Measurements from ENCODE around the gene PMF1.
"Not testable (repeated sequence)": the region's sequence is repeated elsewhere in the genome, so short reads cannot be mapped to it uniquely, and the experiment has no call there.

PMF1 gene, protein sequence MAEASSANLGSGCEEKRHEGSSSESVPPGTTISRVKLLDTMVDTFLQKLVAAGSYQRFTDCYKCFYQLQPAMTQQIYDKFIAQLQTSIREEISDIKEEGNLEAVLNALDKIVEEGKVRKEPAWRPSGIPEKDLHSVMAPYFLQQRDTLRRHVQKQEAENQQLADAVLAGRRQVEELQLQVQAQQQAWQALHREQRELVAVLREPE

DNA sequence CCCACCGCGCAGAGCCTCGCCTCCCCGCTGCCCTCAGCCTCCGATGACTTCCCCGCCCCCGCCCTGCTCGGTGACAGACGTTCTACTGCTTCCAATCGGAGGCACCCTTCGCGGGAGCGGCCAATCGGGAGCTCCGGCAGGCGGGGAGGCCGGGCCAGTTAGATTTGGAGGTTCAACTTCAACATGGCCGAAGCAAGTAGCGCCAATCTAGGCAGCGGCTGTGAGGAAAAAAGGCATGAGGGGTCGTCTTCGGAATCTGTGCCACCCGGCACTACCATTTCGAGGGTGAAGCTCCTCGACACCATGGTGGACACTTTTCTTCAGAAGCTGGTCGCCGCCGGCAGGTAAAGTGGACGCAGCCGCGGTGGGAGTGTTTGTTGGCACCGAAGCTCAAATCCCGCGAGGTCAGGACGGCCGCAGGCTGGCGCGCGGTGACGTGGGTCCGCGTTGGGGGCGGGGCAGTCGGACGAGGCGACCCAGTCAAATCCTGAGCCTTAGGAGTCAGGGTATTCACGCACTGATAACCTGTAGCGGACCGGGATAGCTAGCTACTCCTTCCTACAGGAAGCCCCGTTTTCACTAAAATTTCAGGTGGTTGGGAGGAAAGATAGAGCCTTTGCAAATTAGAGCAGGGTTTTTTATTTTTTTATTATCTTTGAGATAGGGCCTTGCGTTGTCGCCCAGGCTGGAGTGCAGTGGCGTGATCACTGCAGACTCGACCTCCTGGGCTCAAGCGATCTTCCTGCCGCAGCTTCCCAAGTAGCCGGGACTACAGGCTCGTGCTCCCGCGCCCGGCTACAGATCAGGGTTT lies at the start of gene PMF1:
Gene PMF1, plus strand, starts transcription at position 175 of the 811 bp plus-strand sequence. Its CDS starts 9 bp downstream, at position 184.
- DNase-seq, result peak; percentile 95

- DNase-seq, result no peak
These were observed 49.1 kb upstream of the PMF1 start for GRCh38 chr1:156163712-156164111.

DNA sequence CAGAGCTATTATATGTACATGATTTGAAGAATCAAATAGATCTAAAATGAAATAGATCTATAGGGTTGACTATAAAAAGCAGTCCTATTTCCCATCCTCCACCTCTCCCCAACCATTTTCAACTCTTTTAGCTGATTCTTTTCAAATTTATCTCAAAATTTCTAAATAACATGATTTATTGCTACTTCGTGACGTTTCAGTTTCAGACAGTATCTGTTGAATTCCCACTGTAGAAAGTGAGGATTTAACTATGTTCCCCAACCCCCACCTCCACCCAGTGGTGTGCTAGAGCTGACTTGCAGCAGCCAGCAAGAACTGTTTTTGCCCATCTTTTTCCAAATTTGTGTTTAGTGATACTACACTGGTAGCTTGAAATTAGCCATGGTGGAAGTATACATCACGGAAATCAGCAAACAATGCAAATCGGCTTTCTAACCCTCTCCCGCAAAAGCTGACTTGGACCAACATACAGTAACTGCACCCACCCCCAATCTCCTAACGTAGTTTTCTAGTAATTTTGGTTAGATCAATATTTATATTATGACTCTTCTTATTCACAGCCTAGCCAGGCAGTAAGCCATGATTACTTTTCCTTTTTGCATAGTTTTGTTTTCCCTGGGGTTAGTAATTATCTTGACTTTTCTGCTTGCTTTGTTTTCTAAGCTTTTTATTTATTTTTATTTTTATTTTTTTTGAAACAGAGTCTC lies 48.5 kb upstream of the PMF1 start:
- no peak for DNase-seq

GRCh38 chr1:156165083-156165482 lies 47.7 kb upstream of the PMF1 start:
- DNase-seq, result peak; percentile 39

- DNase-seq, result no peak
These were observed 45.3 kb upstream of the PMF1 start for GRCh38 chr1:156167536-156167935.

DNA sequence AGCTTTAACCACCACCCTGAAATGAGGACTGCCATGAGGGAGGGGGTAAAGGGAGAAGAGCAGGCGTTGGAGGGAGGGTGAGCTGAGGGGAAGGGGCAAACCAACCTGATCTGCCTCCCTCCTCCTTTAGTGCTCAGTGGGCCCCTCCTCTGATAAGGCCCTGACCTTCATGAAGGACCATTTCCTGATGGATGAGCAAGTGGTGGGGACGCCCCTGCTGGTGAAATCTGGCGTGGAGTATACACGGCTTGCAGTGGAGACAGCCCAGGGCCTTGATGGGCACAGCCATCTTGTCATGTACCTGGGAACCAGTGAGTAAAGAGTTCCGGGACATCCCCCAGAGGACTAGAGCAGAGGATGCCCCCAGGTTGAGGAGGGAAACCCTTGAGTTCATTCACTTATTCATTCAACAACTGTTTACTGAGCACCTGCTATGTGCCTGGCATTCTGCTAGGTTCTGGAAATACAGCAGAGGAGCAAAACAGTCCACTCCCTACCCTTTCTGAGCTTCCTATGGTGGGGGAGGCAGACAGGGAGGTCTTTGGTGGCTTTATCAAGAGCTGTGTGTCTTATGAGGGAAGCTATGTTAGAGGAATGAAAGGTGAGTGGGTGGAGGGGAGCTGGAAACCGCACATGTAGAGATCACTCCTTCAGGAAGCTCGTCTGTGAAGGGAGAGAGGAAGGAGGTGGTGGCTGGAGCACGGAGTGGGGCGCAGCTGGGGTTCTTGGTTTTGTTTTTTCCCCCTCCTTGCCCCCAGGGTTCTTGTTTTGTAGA lies 39.9 kb upstream of the PMF1 start:
- no peak for DNase-seq

DNA sequence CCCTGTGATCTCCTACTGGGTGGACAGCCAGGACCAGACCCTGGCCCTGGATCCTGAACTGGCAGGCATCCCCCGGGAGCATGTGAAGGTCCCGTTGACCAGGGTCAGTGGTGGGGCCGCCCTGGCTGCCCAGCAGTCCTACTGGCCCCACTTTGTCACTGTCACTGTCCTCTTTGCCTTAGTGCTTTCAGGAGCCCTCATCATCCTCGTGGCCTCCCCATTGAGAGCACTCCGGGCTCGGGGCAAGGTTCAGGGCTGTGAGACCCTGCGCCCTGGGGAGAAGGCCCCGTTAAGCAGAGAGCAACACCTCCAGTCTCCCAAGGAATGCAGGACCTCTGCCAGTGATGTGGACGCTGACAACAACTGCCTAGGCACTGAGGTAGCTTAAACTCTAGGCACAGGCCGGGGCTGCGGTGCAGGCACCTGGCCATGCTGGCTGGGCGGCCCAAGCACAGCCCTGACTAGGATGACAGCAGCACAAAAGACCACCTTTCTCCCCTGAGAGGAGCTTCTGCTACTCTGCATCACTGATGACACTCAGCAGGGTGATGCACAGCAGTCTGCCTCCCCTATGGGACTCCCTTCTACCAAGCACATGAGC lies 36.1 kb upstream of the PMF1 start:
- no peak for DNase-seq

DNA sequence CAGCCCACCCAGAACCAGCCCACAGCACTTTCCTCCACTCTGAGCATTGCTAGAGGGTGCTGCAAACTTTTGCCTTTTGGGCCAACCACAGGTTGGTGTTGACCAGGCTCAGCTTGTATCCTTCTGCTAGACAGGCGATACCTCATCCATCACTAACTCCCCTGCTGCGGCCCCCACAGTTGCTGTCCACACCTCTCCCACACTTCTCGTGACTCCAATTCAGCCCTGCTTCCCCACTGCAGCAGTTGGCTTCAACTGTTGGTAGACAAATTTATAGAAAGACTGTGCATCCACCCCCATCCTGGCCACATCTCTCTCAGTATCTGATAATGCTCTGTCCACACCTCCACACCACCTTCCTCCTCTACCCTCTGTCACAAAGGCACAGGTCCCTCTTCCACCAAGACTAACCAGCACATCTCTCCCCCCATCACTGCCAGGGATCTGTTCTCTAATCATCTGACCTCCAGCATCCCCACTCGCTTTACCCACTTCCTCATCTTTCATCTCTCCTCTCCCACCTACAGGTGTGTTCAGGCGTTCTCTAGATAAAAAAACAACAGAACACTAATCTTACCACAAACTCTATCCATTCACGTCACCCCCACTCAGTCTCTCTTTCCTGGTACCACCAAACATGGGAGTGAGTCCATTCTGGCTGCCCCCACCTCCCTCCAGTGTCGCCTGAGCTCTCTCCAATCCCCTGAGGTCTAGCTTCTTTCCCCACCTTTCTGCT lies 34.7 kb upstream of the PMF1 start:
- no peak for DNase-seq

- DNase-seq, result no peak
These were observed 32.3 kb upstream of the PMF1 start for GRCh38 chr1:156180471-156180870.

DNA sequence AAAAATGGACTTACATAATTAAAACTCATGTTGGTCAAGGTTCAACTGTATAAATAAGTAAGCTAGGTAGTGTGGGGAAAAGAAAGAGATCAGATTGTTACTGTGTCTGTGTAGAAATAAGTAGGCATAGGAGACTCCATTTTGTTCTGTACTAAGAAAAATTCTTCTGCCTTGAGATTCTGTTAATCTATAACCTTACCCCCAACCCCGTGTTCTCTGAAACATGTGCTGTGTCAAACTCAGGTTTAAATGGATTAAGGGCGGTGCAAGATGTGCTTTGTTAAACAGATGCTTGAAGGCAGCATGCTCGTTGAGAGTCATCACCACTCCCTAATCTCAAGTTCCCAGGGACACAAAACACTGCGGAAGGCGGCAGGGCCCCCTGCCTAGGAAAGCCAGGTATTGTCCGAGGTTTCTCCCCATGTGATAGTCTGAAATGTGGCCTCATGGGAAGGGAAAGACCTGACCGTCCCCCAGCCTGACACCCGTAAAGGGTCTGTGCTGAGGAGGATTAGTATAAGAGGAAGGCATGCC lies 31.3 kb upstream of the PMF1 start:
- not testable (repeated sequence) for DNase-seq

DNA sequence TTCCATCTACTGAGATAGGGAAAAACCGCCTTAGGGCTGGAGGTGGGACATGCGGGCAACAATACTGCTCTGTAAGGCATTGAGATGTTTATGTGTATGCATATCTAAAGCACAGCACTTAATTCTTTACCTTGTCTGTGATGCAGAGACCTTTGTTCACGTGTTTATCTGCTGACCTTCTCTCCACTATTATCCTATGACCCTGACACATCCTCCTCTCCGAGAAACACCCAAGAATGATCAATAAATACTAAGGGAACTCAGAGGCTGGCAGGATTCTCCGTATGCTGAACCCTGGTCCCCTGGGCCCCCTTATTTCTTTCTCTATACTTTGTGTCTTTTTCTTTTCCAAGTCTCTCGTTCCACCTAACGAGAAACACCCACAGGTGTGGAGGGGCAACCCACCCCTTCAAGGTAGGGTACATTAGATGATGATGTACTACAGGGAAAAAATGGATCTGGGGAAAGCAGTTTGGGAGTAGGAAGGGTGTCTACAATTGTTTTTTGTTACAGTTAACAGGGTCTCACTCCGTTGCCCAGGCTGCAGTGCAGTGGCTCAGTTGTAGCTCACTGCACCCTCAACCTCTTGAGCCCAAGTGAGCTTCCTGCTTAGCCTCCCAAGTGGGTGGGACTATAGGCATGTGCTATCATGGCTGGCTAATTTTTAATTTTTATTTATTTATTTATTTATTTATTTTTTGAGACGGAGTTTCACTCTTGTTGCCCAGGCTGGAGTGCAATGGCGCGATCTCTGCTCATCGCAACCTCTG lies 30.6 kb upstream of the PMF1 start:
- not testable (repeated sequence) for DNase-seq

DNA sequence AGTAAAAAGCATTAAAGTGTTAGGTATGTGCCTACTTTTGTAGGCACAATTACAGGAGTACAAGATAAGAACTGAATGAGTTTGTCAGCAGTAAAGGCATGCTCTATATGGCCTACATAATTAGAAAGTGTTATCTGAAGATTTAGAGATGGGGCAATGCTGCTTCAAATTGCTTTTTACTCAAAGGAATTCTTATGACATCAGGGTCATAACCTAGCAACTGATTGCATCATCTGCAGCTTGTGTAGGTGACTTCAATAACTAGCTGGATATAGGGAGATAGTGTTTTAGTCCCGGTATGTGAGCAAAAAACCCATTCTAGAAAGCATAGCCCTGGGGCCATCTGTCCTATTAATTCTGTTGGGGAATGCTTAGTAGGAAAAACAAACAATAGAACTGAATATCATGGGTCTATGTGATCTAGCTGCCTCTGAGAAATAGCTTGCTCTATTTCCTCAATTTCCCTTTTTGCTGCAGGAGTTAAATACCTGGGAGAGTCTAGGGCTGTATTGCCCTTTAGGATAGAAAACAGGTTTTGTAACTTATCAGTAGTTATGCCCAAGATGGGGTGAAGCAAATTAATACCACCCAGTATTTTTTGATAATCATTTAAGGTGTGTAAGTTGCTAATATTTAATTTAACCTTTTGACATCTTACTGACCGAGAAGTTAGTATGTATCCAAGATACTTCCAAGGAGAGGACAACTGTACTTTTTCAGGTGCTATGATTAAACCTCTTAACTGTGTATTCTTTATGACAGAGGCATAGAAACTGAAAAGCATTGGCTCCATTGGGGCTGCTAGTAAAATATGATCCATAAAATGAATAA lies 26.2 kb upstream of the PMF1 start:
- DNase-seq, result not testable (repeated sequence)

- not testable (repeated sequence) for DNase-seq
These were observed 22.5 kb upstream of the PMF1 start for GRCh38 chr1:156190265-156190664.

DNA sequence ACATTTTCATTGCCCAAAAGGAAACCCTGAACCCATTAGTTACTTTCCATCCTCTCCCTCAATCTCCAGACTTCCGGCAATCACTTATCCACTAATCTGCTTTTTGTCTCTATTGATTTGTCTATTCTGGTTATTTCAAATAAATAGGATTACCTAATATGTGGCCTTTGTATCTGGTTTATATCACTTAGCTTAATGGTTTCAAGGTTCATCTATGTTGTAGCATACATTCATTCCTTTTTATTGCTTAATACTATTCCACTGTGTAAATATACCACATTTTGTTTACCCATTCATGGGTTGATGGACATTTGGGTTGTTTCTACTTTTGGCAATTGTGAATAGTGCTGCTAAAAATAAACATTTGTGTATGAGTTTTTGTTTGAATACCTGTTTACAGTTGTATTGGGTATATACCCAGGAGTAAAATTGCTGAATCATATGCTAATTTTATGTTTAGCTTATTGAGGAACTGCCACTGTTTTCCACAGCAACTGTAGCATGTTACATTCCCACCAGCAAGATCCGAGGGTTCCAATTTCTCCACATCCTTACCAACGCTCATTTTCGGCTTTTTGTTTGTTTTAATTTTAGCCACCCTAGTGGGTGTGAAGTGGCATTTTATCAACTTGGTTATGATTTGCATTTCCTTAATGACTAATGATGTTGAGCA lies 21.4 kb upstream of the PMF1 start:
- DNase-seq, result no peak

DNA sequence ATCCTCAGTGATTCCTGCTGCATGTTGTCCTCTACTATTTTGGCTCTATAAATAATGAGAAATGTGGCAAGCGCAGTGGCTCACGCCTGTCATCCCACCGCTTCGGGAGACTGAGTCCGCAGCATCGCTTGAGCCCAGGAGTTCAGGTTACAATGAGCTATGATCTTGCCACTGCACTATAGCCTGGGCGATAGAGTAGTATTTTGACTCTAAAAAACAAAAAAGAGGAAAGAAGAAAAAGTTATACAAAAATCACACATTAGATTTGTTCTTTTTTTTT lies 19.7 kb upstream of the PMF1 start:
- no peak for DNase-seq

- peak; percentile 98 for DNase-seq
These were observed 19.1 kb upstream of the PMF1 start, which contains the start of gene SLC25A44 for GRCh38 chr1:156193488-156194299. SLC25A44 (plus strand) TSS chr1:156194104; CDS start chr1:156199848, 5,744 bp downstream.

DNA sequence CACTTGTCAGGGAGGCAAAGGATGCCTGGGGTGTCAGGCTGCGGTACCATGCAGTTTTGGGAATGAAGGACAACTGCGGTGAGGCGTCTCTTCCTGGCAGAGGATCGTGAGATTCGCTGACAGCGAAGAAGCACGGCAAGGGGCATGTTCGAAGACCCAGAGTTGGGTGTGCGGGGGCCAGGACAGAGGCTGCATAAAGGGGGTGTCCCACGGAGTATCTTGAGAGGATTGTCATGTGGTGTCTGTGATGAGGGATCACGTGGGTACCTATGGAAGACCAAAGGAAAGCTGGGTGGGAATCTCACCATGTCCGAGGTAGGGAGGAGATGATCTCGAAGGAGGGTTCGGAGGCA lies 18.5 kb upstream of the PMF1 start:
- no peak for DNase-seq

GRCh38 chr1:156195853-156196252 lies 17.0 kb upstream of the PMF1 start:
- DNase-seq, result no peak

DNA sequence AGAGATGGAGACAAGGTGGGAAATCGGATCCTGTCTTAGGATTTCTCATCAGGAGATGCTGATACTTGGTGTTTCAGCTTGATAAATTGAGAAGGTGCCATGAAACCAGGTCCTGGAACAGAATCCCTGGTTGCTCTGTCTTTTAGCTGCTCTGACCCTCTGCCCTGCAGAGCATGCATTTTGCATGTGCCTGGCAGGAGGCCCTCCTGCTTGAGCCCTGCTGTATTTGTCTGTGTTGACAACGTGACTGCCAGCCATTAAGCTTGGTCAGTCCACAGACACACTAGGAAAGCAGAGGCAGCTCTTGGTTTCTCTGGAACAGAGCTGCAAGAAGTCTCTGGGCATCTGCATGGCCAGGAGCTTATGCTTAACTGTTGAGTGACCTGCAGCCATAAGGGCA lies 16.4 kb upstream of the PMF1 start:
- DNase-seq, result no peak

Data from CD4-positive, alpha-beta T cell treated with Interleukin-15 for 1 hour (primary cell).